ENCODE data around the gene CLEC14A. TPM values are rescaled to one million over a fixed set of nuclear protein-coding genes. Genes with fewer than 3 reads are reported as not detected.

Gene CLEC14A, protein sequence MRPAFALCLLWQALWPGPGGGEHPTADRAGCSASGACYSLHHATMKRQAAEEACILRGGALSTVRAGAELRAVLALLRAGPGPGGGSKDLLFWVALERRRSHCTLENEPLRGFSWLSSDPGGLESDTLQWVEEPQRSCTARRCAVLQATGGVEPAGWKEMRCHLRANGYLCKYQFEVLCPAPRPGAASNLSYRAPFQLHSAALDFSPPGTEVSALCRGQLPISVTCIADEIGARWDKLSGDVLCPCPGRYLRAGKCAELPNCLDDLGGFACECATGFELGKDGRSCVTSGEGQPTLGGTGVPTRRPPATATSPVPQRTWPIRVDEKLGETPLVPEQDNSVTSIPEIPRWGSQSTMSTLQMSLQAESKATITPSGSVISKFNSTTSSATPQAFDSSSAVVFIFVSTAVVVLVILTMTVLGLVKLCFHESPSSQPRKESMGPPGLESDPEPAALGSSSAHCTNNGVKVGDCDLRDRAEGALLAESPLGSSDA
- polyA plus RNA-seq, result not detected in 3 replicates
- not detected for polyA plus RNA-seq (2011; ENCODE audit: low read depth)
- not detected in 2 replicates for polyA plus RNA-seq (2011; cell fraction: cytosol; rRNA removed)
- polyA plus RNA-seq (2011; cell fraction: nucleus; rRNA removed), result not detected in 2 replicates
- not detected in 2 replicates for polyA plus RNA-seq (2012; ENCODE audit: low replicate concordance)
- polyA minus RNA-seq, result not detected in 3 replicates
- polyA minus RNA-seq (2011; cell fraction: cytosol; rRNA and poly(A)+ RNA removed), result not detected
- not detected in 2 replicates for polyA minus RNA-seq (2011; cell fraction: nucleus; rRNA and poly(A)+ RNA removed)

DNA sequence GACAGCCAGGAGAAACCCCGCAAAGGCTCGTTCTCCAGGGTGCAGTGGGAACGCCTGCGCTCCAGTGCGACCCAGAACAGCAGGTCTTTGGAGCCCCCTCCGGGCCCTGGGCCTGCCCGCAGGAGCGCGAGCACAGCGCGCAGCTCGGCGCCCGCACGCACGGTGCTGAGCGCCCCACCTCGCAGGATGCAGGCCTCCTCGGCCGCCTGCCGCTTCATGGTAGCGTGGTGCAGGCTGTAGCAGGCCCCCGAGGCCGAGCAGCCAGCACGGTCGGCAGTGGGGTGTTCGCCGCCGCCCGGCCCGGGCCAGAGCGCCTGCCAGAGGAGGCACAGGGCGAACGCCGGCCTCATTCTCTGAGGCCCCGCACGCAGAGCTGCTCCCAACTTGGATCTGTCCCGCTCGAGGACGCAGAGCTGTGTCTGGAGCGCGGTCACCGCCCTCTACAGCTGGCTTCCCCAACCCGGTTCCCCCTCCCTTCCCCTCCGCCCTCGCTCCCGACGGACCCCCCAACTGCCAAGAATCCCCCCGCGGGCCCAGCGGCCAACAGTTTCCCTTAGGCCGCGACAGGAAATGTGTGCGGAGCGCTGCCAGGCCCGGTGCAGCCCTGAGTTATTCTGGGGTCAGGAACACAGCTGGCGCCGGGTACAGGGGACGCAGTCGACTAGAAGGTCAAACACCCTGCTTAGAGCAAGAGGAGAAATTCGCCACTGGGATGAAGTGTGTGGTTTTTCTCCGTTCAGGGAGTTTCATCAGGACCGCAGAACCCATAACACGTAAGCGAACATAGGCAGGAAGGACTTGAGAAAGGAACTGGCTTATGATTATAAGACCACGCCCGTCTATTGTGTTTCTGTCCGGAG, at the start of gene CLEC14A:
TSS of gene CLEC14A (minus strand) at position 421 of the 860 bp plus-strand sequence. CDS start at position 350, 71 bp downstream.
- H3K4me2 ChIP-seq (ENCODE audit: control insufficient read depth, extremely low read depth, insufficient read depth, low read depth, low read length), result peak within 1 kb of the TSS; percentile 22
- no peaks in the 10 kb centered on the region for H3K9me1 ChIP-seq (ENCODE audit: control insufficient read depth, extremely low read depth, insufficient read depth, low read length)
- H3K4me1 ChIP-seq (ENCODE audit: control insufficient read depth, extremely low read depth, insufficient read depth, low read length), result no peaks in the 10 kb centered on the region
- no peaks in the 10 kb centered on the region for H3K36me3 ChIP-seq (ENCODE audit: control insufficient read depth in 2 of 2, extremely low read depth in 1 of 2, insufficient read depth in 2 of 2, low read length in 2 of 2)
- no peak for FAIRE-seq
- no peak for DNase-seq (ENCODE audit: low read depth, low spot score)
- dilution Hi-C loops (cut with MboI; ENCODE audit: extremely low pct_ligation_motif_present, low sequenced_read_pairs), result no loop called here
- H3K27me3 ChIP-seq (ENCODE audit: control insufficient read depth, extremely low read depth, insufficient read depth, low read length), result peaks cover 21% of the 10 kb centered on the region
- no peaks in the 10 kb centered on the region for H4K20me1 ChIP-seq (ENCODE audit: control insufficient read depth, extremely low read depth, insufficient read depth, low read length)
- no peak within 1 kb of the TSS for H2AFZ ChIP-seq (ENCODE audit: control insufficient read depth, low read length)
- no peak within 1 kb of the TSS for H3K4me3 ChIP-seq (ENCODE audit: control insufficient read depth in 2 of 3, extremely low read depth in 1 of 3, insufficient read depth in 2 of 3, low read depth in 1 of 3, low read length in 3 of 3)
- no peak within 1 kb of the TSS for H3K27ac ChIP-seq (ENCODE audit: control insufficient read depth, insufficient read depth, low read length)
- no peak within 1 kb of the TSS for H3K9ac ChIP-seq (ENCODE audit: control insufficient read depth, extremely low read depth, insufficient read depth, low read length)
- no peaks in the 10 kb centered on the region for H3K9me3 ChIP-seq (ENCODE audit: control insufficient read depth, low read depth, low read length)
- H3K79me2 ChIP-seq (ENCODE audit: control insufficient read depth, insufficient read depth, low read length), result no peaks in the 10 kb centered on the region
- TF ChIP-seq, protein P1, sequence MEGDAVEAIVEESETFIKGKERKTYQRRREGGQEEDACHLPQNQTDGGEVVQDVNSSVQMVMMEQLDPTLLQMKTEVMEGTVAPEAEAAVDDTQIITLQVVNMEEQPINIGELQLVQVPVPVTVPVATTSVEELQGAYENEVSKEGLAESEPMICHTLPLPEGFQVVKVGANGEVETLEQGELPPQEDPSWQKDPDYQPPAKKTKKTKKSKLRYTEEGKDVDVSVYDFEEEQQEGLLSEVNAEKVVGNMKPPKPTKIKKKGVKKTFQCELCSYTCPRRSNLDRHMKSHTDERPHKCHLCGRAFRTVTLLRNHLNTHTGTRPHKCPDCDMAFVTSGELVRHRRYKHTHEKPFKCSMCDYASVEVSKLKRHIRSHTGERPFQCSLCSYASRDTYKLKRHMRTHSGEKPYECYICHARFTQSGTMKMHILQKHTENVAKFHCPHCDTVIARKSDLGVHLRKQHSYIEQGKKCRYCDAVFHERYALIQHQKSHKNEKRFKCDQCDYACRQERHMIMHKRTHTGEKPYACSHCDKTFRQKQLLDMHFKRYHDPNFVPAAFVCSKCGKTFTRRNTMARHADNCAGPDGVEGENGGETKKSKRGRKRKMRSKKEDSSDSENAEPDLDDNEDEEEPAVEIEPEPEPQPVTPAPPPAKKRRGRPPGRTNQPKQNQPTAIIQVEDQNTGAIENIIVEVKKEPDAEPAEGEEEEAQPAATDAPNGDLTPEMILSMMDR (optimal IDR thresholded peaks at IDR 0.05 in 1 of 3, IDR thresholded peaks at IDR 0.05 in 1 of 3, conservative IDR thresholded peaks at IDR 0.05 in 1 of 3; ENCODE audit: extremely low read depth in 1 of 3, insufficient read depth in 2 of 3, low read length in 3 of 3), result no peak
- no peak for TF ChIP-seq EZH2 (IDR thresholded peaks at IDR 0.05; ENCODE audit: low read length)

- H3K4me1 ChIP-seq (ENCODE audit: control insufficient read depth, extremely low read depth, insufficient read depth, low read length), result no peaks in the 10 kb centered on the region
- TF ChIP-seq EZH2 (IDR thresholded peaks at IDR 0.05; ENCODE audit: low read length), result no peak
- TF ChIP-seq, protein P1 (optimal IDR thresholded peaks at IDR 0.05 in 1 of 3, IDR thresholded peaks at IDR 0.05 in 1 of 3, conservative IDR thresholded peaks at IDR 0.05 in 1 of 3; ENCODE audit: extremely low read depth in 1 of 3, insufficient read depth in 2 of 3, low read length in 3 of 3), result no peak
- no peaks in the 10 kb centered on the region for H4K20me1 ChIP-seq (ENCODE audit: control insufficient read depth, extremely low read depth, insufficient read depth, low read length)
- H3K27ac ChIP-seq (ENCODE audit: control insufficient read depth, insufficient read depth, low read length), result no peak overlapping the region
- H3K9me1 ChIP-seq (ENCODE audit: control insufficient read depth, extremely low read depth, insufficient read depth, low read length), result no peaks in the 10 kb centered on the region
- no peaks in the 10 kb centered on the region for H3K9me3 ChIP-seq (ENCODE audit: control insufficient read depth, low read depth, low read length)
- DNase-seq (ENCODE audit: low read depth, low spot score) (no peak), FAIRE-seq (no peak)
- no peaks in the 10 kb centered on the region for H3K27me3 ChIP-seq (ENCODE audit: control insufficient read depth, extremely low read depth, insufficient read depth, low read length)
- dilution Hi-C loops (cut with MboI; ENCODE audit: extremely low pct_ligation_motif_present, low sequenced_read_pairs), result no loop called here
- H3K4me2 ChIP-seq (ENCODE audit: control insufficient read depth, extremely low read depth, insufficient read depth, low read depth, low read length), result no peak overlapping the region
- H3K36me3 ChIP-seq (ENCODE audit: control insufficient read depth in 2 of 2, extremely low read depth in 1 of 2, insufficient read depth in 2 of 2, low read length in 2 of 2), result no peaks in the 10 kb centered on the region
- no peak overlapping the region for H3K4me3 ChIP-seq (ENCODE audit: control insufficient read depth in 2 of 3, extremely low read depth in 1 of 3, insufficient read depth in 2 of 3, low read depth in 1 of 3, low read length in 3 of 3)
- H2AFZ ChIP-seq (ENCODE audit: control insufficient read depth, low read length), result no peak overlapping the region
- no peak overlapping the region for H3K9ac ChIP-seq (ENCODE audit: control insufficient read depth, extremely low read depth, insufficient read depth, low read length)
- H3K79me2 ChIP-seq (ENCODE audit: control insufficient read depth, insufficient read depth, low read length), result no peaks in the 10 kb centered on the region
Observed at GRCh38 chr14:38302966-38303365, 47.1 kb upstream of the CLEC14A start.

Measured in keratinocyte (primary cell).